HG03457 (cell line): Measurements from ENCODE around the gene GFAP.
"Not testable (repeated sequence)": the region's sequence is repeated elsewhere in the genome, so short reads cannot be mapped to it uniquely, and the experiment has no call there.

Experiments used
- ATAC-seq: cut with Tn5 transposase; IDR thresholded peaks from one replicate; pipeline ENCODE4 v1.9.1; 2021; ENCODE audit warnings: moderate number of reproducible peaks; ENCODE audit not compliant: unreplicated experiment

GFAP gene

DNA sequence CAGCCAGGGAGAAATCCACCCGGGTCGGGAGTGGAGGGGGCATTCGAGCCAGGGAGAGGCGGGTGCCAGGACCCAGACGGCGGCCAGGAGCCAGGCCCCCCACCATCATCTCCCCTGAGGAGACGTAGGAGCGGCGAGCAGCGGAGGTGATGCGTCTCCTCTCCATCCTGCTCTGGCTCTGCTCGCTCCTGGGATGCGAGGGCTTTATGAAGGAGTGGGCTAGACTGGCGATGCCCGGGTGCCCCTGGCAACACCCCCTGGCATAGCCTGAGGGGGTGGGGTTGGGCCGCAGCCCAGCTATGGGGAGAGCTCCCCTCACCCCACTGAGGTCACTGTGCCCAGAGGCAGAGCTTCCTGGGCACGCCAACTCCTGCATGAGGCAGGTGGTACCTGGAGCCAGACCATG lies at the start of gene GFAP:
Gene GFAP, minus strand, starts transcription at position 180 of the 406 bp plus-strand sequence. Its CDS starts 14 bp downstream, at position 166.
- no peak for ATAC-seq

DNA sequence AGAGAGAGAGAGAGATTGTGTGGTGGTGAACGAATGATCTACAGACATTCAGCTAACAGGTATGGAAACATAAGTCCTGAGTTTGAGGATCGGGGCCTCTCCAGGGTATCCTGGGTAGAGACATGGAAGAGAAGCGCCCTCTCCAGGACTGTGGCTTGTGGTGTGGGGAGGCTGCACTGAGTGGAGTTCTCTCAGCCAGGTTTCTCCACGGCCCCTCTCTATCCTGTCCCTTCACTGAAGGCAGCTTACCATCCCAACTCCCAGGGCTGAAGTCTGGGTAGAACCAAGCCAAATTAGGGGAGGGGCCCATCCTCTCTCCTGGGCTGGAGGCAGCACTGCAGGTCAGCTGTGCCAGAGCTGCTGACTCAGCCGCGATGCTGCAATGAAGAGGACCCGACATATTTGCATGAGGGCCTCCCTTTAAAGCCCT lies 46.6 kb upstream of the GFAP start:
- no peak for ATAC-seq

DNA sequence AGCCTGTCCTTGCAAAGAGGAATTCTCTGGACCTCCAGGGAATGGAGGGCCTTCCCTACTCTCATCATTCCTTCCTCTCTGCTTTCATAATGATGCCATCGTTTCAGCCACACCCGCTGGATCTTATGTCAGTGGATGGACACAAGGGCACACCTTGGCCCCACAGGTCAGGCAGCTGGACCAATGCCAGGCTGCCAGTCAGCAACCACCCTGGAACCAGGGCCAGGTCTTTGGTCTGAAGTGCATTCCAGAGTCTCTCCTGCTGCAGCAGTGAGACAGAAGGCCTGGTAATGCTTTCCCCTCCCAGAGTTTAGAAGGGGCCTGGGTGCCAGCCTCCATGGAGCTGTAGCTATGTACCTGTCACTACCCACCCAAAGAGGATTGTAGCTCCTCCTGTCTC lies 45.4 kb upstream of the GFAP start:
- ATAC-seq: no peak

DNA sequence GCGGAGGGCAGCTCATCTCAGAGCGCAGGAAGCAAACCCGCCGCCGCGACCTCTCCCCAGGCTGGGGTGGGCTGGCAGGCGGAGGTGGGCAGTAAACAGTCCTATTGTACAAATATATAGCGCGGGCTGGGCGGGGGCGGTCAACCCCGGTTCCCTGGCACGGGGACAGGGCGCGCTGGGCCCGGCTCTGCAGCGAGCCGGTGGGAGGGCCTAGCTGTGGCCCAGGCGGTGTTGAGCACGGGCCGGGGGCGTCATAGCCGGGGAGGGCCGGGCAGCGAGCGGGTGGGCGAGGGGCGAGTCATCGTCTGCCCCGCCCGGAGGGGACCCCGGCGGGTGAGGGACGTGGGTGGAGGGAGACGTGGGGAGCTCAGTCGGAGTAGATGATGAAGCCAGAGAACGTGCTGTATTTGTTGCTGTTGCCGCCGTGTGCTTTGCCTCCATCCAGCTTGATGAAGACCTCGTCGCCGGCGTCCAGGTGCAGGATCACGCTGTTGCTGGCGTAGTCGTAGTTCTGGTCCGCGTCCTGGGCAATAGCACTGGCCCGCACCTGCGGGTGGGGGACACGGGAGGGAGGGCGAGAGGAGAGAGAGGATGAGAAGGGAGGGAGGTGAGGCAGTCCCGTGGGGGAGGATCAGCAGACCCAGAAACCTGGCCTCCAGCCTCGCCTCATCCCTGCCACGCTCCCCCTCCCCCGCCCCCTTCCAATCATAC lies 44.7 kb upstream of the GFAP start:
- no peak for ATAC-seq

DNA sequence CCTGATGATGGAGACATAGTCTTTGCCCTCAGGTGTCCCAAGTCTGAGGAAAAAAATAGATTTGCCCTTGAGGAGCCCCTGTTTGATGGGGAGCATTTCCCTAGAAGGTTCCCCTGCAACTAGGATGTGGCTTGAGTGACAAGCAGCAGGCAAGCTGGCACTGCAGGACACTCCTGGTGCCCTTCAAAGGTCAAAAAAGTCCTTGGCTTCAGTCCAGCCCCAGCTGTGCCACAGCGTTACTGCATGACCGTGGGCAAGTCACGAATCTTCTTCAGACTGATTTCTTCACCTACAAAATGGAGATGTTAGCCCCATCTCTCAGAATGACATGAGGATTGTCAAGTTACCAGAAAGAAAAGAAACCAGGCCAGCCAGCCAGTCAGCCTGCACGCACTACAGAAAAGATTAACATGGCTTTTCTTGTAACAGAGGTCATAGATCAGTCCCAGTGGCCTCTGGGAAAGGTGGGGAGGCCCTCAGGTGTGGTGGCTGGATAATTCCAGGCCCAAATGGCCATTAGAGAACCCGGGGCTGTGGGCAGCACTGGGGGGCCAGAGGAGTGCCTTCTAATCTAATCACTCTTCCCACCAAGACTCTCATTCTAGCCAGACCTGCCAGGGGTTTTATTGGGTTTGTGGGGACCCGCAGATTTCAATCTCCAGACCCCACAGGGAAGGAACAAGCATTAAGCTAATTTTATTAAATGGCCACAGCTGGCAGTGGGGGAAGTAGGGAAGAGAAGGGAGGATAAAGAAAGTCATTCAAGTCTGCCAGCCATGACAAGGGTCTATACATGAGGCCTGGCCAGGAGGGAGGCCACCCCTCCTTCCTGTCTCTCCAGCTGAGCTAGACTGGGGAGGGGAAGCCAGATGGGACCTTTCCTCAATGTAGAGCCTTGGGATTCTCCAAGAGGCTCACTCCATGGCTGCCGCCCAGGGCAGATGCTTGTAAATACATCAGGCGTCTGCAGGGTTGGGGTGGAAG lies 42.0 kb upstream of the GFAP start:
- ATAC-seq: no peak

DNA sequence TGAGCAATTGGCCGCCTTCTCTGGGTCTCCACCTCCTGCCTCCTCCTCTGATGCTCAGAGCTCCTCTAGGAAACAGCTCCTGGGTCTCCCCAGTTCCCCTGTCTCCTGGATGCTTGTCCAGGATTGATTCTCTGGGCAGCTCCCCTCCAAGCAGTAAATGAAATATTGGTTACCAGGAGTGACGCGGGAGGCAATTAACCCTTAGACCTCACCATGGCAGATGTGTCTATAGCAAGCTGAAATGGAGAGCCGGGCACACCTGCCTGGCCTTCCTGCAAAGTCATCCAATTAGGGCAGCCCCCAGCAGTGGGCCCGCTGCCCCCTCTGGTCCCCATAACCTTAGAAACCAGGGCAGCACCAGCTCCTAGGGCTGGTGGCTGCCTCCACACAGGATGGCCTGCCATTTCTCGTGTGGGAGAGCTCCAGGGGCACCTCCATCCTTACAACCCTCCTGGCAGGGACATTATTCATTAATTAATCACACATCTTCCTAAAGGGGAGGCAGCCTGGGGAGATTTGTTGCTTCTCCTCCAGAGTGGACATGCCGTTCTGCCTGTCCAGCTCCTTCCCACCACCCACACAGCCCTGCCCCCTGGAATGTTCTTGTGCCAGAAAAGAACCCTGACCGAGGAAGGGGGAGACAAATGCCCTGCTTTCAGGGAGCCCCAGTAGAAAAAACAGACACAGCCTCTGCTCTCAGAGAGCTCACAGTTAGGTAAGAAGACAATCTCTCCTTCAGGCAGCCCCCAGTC lies 40.5 kb upstream of the GFAP start:
- no peak for ATAC-seq

DNA sequence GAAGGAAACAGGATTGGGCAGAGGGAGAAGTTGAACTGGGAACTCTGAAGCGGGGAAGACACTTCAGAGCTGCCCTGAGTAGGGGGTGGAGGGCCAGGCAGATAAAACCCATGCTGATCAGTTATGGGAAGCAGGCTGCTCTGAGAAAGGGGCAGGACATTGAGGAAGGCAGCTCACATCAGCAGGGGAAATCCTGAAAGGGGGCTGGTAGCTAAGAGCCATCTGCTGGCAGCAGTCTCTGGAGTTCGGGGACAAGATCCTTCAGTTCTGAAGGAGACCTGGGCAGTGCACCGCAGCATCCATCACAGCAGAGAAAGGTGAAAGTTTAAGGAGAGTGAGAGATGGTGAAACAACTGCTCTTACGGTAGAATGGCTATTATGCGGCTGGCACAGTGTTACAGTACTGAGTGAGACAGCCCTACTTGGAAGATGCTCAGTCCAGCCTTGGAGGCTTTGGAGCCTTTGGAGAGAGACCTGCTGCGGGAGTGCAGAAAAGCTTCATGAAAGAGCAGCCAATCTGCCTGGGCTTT lies 37.7 kb upstream of the GFAP start:
- ATAC-seq: no peak

DNA sequence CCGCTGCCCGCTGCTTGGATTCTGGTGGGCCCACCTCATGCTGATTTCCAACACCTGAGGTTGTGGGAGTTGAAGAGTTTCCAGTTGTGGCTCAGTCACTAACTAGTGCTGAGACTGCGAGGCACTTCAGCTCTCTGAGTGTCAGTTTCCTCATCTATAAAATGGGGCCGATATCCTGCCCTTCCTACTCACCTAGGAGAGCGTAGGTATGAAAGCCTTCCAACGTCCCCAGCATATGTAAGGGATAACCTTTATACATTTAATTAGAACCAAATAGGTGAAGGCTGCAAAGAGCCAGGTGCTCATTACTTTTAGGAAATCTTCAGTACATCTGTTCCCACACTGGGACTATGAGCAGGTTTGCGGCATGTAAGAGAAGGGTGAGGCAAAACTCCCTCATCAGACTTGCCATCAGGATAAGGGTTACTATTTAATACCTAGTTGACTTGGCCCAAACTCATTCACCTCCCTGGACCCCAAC lies 33.1 kb upstream of the GFAP start:
- ATAC-seq: no peak

DNA sequence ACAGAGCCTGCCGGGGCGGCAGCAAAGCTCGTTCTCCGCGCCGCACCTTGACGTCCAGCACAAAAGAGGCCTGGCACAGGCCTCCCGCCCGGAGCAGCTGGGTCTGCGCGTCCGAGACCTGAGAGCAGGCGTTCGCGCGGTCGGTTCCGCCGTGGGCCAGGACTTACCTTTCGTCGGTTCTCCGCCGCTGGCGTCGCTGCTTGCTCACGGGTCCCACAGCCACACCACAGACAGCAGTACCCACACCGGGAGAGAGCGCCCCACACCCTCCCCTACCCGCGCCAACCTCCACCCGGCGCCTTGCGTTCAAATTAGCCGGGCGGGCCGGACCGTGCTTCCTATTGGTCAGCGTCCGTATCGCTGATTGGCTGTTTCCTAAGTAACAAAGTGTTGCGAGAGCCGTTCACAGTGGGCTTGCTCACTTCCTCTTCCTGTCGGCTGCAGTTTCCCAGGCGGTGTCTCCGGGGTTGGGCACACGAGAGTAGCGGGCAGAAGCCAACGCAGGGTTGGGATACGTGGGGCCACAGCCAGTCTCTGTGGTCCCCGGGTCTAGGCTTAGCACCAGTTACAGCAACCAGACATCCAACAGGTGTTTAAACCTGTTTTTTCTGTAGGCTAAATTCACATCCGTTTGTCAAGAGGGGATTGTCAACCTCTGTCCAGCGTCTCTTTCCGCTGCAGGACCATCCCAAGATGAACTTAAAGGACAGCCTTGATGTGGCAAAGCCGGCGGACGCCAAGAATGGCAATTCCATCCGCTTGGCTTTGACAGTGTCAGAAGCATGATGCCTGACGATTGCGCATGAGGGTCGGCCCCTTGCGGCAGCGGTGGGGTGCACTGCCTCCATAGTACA lies 32.4 kb upstream of the GFAP start, which contains the start of gene KIF18B:
Gene KIF18B, minus strand, starts transcription at position 313 of the 854 bp plus-strand sequence. CDS start 11,429 bp downstream, outside the sequence.
- ATAC-seq: peak; percentile 70

DNA sequence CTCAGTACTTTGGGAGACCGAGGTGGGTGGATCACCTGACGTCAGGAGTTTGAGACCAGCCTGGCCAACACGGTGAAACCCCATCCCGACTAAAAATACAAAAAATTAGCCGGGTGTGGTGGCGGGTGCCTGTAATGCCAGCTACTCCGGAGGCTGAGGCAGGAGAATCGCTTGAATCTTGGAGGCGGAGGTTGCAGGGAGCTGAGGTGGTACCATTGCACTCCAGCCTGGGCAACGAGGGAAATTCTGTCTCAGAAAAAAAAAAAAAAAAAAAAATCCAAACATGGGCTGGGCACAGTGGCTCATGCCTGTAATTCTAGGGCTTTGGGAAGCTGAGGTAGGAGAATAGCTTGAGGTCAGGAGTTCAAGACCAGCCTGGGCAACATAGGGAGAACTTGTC lies 30.4 kb upstream of the GFAP start:
- not testable (repeated sequence) for ATAC-seq

DNA sequence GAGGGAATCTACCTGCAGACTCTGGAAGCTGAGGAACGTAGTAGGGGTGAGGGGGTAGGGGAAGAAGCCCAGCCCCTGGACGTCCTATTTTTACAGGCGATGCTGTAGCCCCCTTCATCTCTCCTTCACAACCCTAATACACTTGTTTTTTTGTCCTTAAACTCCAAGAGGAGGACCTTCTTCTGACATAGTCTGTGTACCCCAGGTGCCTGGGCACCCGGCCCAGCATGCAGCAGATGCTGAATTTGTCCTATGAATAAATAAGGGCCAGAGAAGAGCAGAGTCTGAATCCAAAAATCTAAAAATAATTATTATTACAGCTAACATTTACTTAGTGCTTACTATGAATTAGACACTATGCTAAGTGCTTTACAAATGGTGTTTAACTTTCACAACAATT lies 27.2 kb upstream of the GFAP start:
- no peak for ATAC-seq

DNA sequence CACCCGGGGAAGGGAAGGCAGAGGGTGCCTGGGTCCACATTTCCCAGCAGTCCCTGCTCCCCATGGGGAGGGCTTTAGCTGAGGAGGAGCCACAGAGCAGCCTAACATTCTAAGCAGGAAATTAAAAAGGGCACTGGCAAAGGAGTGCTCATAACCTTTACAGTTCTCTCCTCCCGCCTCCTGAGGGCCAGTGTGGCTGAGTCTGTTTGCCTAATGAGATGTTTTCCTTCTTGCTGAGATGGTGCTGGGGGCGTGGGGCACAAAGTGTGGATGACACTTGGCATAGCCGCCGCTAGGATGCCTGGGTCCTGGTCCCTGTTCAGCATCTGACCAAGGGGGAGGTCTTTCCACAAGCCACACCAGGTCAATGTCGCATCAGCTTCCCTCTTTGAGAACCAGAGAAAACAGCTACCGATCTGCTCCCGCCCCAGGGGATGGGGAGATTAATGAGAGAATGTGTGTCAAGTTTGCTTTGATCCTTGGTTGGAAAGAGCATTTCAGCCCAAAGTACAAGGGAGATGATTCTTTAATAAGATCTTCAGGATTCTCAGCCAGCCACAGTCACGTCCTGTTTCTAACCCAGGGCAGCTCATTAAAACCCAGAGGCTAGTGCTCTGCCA lies 26.5 kb upstream of the GFAP start:
- no peak for ATAC-seq

DNA sequence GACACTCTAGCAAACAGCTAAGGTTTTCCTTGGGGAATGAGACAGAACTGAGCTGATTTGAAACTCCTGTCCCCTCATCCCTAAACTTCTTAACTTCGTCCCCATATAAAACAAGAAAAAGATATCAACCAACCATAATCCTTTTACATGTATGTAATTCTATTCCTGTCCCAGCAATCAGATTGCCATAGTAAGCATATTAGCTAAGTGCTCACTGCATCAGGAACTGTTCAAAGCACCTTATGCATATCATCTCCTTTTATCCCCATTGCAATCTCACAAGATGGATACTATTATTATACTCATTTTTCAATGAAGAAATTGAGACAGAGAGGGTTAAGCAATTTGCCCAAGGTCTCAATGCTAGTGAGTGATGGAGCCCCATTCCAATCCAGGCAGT lies 25.5 kb upstream of the GFAP start:
- ATAC-seq: no peak

DNA sequence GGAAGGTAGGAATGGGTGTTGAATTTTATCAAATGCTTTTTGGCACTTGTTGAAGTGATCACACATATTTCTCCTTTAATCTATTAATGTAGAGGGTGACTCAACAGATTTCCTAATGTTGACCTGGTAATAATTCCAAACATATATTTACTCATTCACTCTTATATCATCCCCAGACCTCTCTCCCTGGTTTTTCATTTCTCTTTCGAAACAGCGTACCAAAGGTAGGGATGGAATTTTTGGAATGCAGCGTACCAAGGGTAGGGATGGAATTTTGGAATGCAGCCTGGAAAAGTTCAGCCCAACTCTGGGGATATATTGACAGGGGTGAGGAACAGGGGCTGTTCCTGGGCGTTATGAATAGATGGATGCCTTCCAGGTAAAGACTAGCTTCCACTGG lies 25.0 kb upstream of the GFAP start:
- no peak for ATAC-seq

DNA sequence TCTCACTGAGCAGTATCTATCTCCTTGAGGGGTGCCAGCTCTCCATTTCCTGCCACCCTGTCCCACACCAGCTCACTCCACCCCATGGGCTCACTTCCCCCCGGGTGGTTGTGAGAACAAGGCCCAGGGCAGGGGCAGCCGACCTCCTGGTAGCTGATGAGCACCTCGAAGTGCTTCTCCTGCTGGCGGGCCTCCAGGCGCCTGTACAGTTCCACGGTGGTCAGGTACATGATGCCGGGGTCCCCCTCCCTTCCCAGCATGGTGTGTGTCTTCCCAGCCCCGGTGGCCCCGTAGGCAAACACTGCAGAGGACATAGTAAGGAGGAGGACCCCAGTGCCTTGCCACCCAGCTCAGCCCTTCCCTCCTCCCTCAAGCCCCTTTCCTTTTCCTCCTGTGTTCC lies 19.8 kb upstream of the GFAP start:
- no peak for ATAC-seq

DNA sequence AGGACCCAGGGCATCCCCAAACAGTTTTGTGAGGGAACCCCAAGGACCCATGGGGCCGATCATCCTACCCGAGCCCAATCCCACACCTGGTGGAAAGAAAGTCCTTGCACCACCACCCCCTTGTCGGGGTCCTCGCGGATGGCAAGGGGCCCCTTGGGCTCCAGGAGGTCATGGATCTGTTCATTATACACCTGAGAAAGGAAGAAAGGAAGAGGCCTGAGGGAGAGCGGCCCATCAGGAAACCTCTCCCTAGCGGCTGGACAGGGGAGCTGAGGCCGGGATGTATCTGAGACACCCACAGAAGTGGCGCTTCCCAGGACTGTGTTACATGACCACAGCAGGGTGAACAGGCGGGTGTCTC lies 19.4 kb upstream of the GFAP start:
- no peak for ATAC-seq

DNA sequence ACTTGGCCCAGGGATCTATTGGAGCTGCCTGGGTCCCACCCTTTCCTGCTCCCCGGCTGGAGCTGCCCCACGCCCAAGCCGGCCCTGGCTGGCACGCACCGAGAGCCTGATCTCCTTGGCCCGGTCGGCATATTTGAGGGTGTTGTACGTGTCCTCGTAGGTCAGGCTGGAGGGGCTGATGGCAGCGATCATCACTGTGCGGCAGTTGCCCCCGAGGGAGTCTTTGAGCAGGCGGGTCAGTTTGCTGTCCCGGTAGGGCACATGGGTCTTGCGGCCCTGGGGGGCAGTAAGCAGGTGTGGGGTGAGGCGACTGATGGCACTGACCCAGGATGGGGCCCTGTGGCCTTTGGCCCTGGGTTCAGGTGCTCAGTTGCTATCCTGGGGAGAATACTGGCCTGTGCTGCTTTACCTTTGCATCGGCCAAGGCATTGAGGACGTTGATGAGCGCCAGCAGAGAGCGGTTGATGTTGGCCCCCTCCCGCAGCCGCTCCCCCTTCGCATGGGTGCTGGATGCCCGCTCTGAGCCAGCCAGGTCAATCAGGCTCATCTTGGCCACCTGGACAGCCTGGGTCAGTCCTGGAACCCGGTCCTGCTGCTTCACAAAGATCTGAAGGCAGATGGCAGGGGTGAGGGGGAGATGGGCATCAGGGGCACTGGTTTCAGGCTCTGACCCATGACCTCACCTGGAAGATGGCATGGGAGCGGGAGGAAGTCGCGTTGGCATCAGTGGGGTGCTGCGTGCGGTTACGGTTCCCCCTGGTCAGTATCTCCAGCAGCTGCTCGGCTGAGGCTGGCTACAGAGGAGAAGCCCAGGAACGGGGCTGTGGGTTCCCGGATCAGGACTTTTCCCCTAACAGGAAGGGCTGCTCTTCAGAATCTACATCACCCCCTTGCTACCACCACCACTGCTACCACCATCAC lies 18.8 kb upstream of the GFAP start:
- no peak for ATAC-seq

DNA sequence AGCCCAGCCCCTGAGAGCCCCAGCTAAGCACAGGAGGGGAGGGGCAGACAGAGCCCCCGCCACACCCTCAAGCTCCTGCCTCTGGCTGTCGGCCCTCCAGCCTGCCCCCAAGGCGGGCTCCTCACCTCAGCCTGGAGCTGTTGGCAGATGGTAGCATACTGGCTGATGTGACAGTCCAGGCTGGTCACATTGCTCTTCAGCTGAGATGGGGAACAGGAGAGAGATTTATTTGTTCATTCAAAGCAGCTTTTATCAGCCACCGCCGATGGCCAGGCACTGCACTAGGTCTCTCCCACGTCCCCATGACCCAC lies 17.4 kb upstream of the GFAP start:
- ATAC-seq: no peak
